WTC11 (cell line): Measurements from ENCODE around the gene MAOA. TPM values are rescaled to one million over a fixed set of nuclear protein-coding genes. Genes with fewer than 3 reads are reported as not detected.

Experiments used
- ATAC-seq: fragments of 200-7000 bp; cut with Tn5 transposase; 2 replicates; pipeline ENCODE4 v1.10.0; 2021; ENCODE audit warnings: mild to moderate bottlenecking, moderate library complexity
- CTCF ChIA-PET: fragments of 300-600 bp; sonication (Branson Sonifier 250); formaldehyde crosslinking; loops from one replicate; lab custom pipeline; 2021; ENCODE audit warnings: antibody characterized with exemption; lab: Charles Lee
- POLR2A ChIA-PET: fragments of 350-600 bp; sonication (Branson Sonifier 250); formaldehyde crosslinking; loops from one replicate; lab custom pipeline; 2021; ENCODE audit warnings: antibody characterized with exemption; lab: Charles Lee
- DNase-seq: peaks from one replicate; pipeline ENCODE4 v3.0.0; 2021; ENCODE audit warnings: low spot score
- H3K27ac Mint-ChIP-seq: 2 replicates; pipeline ENCODE4 v1.8.0; 2021; ENCODE audit warnings: mixed read lengths
- H3K27me3 Mint-ChIP-seq: 2 replicates; pipeline ENCODE4 v1.8.0; 2021; ENCODE audit warnings: low read depth, mild to moderate bottlenecking, moderate library complexity, mixed read lengths
- H3K36me3 Mint-ChIP-seq: 2 replicates; pipeline ENCODE4 v1.8.0; 2021; ENCODE audit warnings: mixed read lengths
- H3K4me1 Mint-ChIP-seq: 2 replicates; pipeline ENCODE4 v1.8.0; 2022; ENCODE audit warnings: mixed read lengths
- H3K4me3 Mint-ChIP-seq: 2 replicates; pipeline ENCODE4 v1.8.0; 2021; ENCODE audit warnings: mild to moderate bottlenecking, moderate library complexity, mixed read lengths
- H3K9me3 Mint-ChIP-seq: 2 replicates; pipeline ENCODE4 v1.8.0; 2021; ENCODE audit warnings: mixed read lengths
- ATF6 ChIP-seq: sonication (generic); formaldehyde crosslinking; IDR thresholded peaks from 2 replicates; pipeline ENCODE4 v1.8.1; 2023; ENCODE audit warnings: mild to moderate bottlenecking, missing genetic modification reagents
- CDX4 ChIP-seq: fragments of 250-450 bp; sonication (Bioruptor Pico); IDR thresholded peaks from 2 replicates; pipeline ENCODE4 v1.9.0; 2021; ENCODE audit warnings: moderate library complexity, mild to moderate bottlenecking, inconsistent platforms, borderline replicate concordance
- E2F4 ChIP-seq: sonication (generic); formaldehyde crosslinking; IDR thresholded peaks from 2 replicates; pipeline ENCODE4 v1.8.1; 2022; ENCODE audit warnings: low read depth, mild to moderate bottlenecking, moderate library complexity, missing genetic modification reagents, borderline replicate concordance
- E2F5 ChIP-seq: sonication (generic); formaldehyde crosslinking; IDR thresholded peaks from 2 replicates; pipeline ENCODE4 v1.8.1; 2022; ENCODE audit warnings: mild to moderate bottlenecking, moderate library complexity, missing genetic modification reagents
- EMX1 ChIP-seq: fragments of 250-450 bp; sonication (Bioruptor Pico); IDR thresholded peaks from 2 replicates; pipeline ENCODE4 v1.8.0; 2021; ENCODE audit warnings: mild to moderate bottlenecking
- ERG ChIP-seq: fragments of 250-450 bp; sonication (Bioruptor Pico); IDR thresholded peaks from 2 replicates; pipeline ENCODE4 v1.8.0; 2021; ENCODE audit warnings: mild to moderate bottlenecking
- GTF2I ChIP-seq: fragments of 250-450 bp; sonication (Bioruptor Pico); conservative IDR thresholded peaks from 2 replicates; pipeline ENCODE4 v1.4.0; 2021; ENCODE audit warnings: mild to moderate bottlenecking
- NFATC4 ChIP-seq: fragments of 250-450 bp; sonication (Bioruptor Pico); IDR thresholded peaks from 2 replicates; pipeline ENCODE4 v1.9.0; 2021; ENCODE audit warnings: mild to moderate bottlenecking
- NFYB ChIP-seq: sonication (generic); formaldehyde crosslinking; conservative IDR thresholded peaks from 2 replicates; pipeline ENCODE4 v1.8.0; 2022; ENCODE audit warnings: low read depth, missing genetic modification reagents
- NR1H2 ChIP-seq: sonication (generic); formaldehyde crosslinking; IDR thresholded peaks from 2 replicates; pipeline ENCODE4 v1.9.0; 2021; ENCODE audit warnings: mild to moderate bottlenecking, moderate library complexity, missing genetic modification reagents
- PRDM15 ChIP-seq: sonication (generic); formaldehyde crosslinking; IDR thresholded peaks from 2 replicates; pipeline ENCODE4 v1.8.0; 2022; ENCODE audit warnings: missing genetic modification reagents
- PREB ChIP-seq: sonication (generic); formaldehyde crosslinking; IDR thresholded peaks from 2 replicates; pipeline ENCODE4 v1.8.1; 2022; ENCODE audit warnings: mild to moderate bottlenecking, missing genetic modification reagents, moderate library complexity, borderline replicate concordance
- ZBTB43 ChIP-seq: sonication (generic); formaldehyde crosslinking; IDR thresholded peaks from 2 replicates; pipeline ENCODE4 v1.8.1; 2023; ENCODE audit warnings: mild to moderate bottlenecking, missing genetic modification reagents
- ZNF138 ChIP-seq: sonication (generic); formaldehyde crosslinking; conservative IDR thresholded peaks from 2 replicates; pipeline ENCODE4 v1.8.1; 2022; ENCODE audit warnings: mild to moderate bottlenecking, moderate library complexity, missing genetic modification reagents
- ZNF425 ChIP-seq: fragments of 250-450 bp; sonication (Bioruptor Pico); conservative IDR thresholded peaks from 2 replicates; pipeline ENCODE4 v1.9.0; 2021; ENCODE audit warnings: mild to moderate bottlenecking
- ZNF671 ChIP-seq: fragments of 250-450 bp; sonication (Bioruptor Pico); IDR thresholded peaks from 2 replicates; pipeline ENCODE4 v1.8.0; 2021; ENCODE audit warnings: mild to moderate bottlenecking
- total RNA-seq: library from RNA; stranded (reverse); gene quantifications from 3 replicates; pipeline ENCODE4 v1.2.3, GENCODE V29; 2021

Gene MAOA
- total RNA-seq, 1 experiment from 2014 or later: 6.0 TPM

GRCh38 chrX:43643201-43643600, 12.9 kb upstream of the MAOA start:
- H3K36me3 Mint-ChIP-seq: no peaks in the 10 kb centered on the region
- H3K27me3 Mint-ChIP-seq: no peaks in the 10 kb centered on the region
- CTCF ChIA-PET: no interaction called here
- no peak for TF ChIP-seq PREB (CRISPR knock-in tag)
- TF ChIP-seq ZBTB43 (CRISPR knock-in tag): no peak
- TF ChIP-seq NFYB: no peak
- no peak for TF ChIP-seq E2F4 (CRISPR knock-in tag)
- no peak for TF ChIP-seq ZNF671 (CRISPR knock-in tag)
- no peak for TF ChIP-seq CDX4 (CRISPR knock-in tag)
- TF ChIP-seq, all 79 proteins: peak for 0
- DNase-seq (no peak), ATAC-seq (no peak)
- Mint-ChIP-seq H3K4me1 (no peaks in the 10 kb centered on the region), H3K27ac (no peak overlapping the region), H3K9me3 (no peaks in the 10 kb centered on the region), H3K4me3 (no peak overlapping the region)
- POLR2A ChIA-PET: no interaction called here

GRCh38 chrX:43643662-43644061, 12.4 kb upstream of the MAOA start:
- ChIA-PET POLR2A (no interaction called here), CTCF (interaction anchor here (1.0 kb wide), 1 partner anchor 107 kb away, joined by 5 read pairs; no protein-coding TSS in a partner anchor)
- no peak for ATAC-seq
- no peaks in the 10 kb centered on the region for H3K36me3 Mint-ChIP-seq
- no peaks in the 10 kb centered on the region for H3K27me3 Mint-ChIP-seq
- H3K4me1 Mint-ChIP-seq: no peaks in the 10 kb centered on the region
- no peak for TF ChIP-seq EMX1 (CRISPR knock-in tag)
- no peak for TF ChIP-seq GTF2I (CRISPR knock-in tag)
- H3K9me3 Mint-ChIP-seq: no peaks in the 10 kb centered on the region
- no peak overlapping the region for H3K4me3 Mint-ChIP-seq
- no peak for DNase-seq
- no peak overlapping the region for H3K27ac Mint-ChIP-seq

- Mint-ChIP-seq H3K9me3 (no peaks in the 10 kb centered on the region), H3K27ac (no peak overlapping the region), H3K27me3 (no peaks in the 10 kb centered on the region), H3K4me1 (no peaks in the 10 kb centered on the region), H3K36me3 (no peaks in the 10 kb centered on the region), H3K4me3 (no peak overlapping the region)
- ChIA-PET CTCF (interaction anchor here (1.0 kb wide), 1 partner anchor 106 kb away, joined by 5 read pairs; no protein-coding TSS in a partner anchor), POLR2A (no interaction called here)
- ATAC-seq (no peak), DNase-seq (no peak)
- TF ChIP-seq ZNF425 (CRISPR knock-in tag): no peak
- TF ChIP-seq E2F5 (CRISPR knock-in tag): no peak
- no peak for TF ChIP-seq ERG (CRISPR knock-in tag)
- no peak for TF ChIP-seq ZNF138 (CRISPR knock-in tag)
- no peak for TF ChIP-seq NR1H2 (CRISPR knock-in tag)
- no peak for TF ChIP-seq NFATC4 (CRISPR knock-in tag)
- no peak for TF ChIP-seq PRDM15 (CRISPR knock-in tag)
- no peak for TF ChIP-seq ATF6
Measured at GRCh38 chrX:43644124-43644701, 11.9 kb upstream of the MAOA start.
